SK-N-SH treated with all-trans-retinoic acid at 6 μM for 48 hours (cell line): ENCODE results near the gene WIPF1.

ENCODE experiments used
- ARNTL ChIP-seq: fragments of 450-650 bp; formaldehyde crosslinking; IDR thresholded peaks from 2 replicates; pipeline ENCODE4 v1.5.0; 2020; ENCODE audit warnings: low read depth, mild to moderate bottlenecking, moderate library complexity, borderline replicate concordance
- BACH2 ChIP-seq: fragments of 250-450 bp; sonication (Bioruptor Pico); IDR thresholded peaks from 2 replicates; pipeline ENCODE4 v1.9.0; 2021; ENCODE audit warnings: mild to moderate bottlenecking, borderline replicate concordance
- CSRNP3 ChIP-seq: fragments of 250-450 bp; sonication (Bioruptor Pico); IDR thresholded peaks from 2 replicates; pipeline ENCODE4 v1.5.1; 2021; ENCODE audit warnings: mild to moderate bottlenecking, moderate library complexity
- GLIS3 ChIP-seq: fragments of 250-450 bp; sonication (Bioruptor Pico); IDR thresholded peaks from 2 replicates; pipeline ENCODE4 v1.5.0; 2020; ENCODE audit warnings: mild to moderate bottlenecking, moderate library complexity
- ISL1 ChIP-seq: fragments of 250-450 bp; sonication (Bioruptor Pico); IDR thresholded peaks from 2 replicates; pipeline ENCODE4 v2.1.2; 2022; ENCODE audit warnings: mild to moderate bottlenecking, moderate library complexity
- PATZ1 ChIP-seq: fragments of 250-450 bp; sonication (Bioruptor Pico); IDR thresholded peaks from 2 replicates; pipeline ENCODE4 v1.8.0; 2020; ENCODE audit warnings: mild to moderate bottlenecking, moderate library complexity, borderline replicate concordance
- PPARA ChIP-seq: fragments of 250-450 bp; sonication (Bioruptor Pico); IDR thresholded peaks from 2 replicates; pipeline ENCODE4 v1.5.0; 2020; ENCODE audit warnings: mild to moderate bottlenecking, borderline replicate concordance
- RARB ChIP-seq: fragments of 250-450 bp; sonication (Bioruptor Pico); IDR thresholded peaks from 2 replicates; pipeline ENCODE4 v1.8.0; 2021; ENCODE audit warnings: mild to moderate bottlenecking, moderate library complexity
- SNAI2 ChIP-seq: fragments of 250-450 bp; sonication (Bioruptor Pico); IDR thresholded peaks from 2 replicates; pipeline ENCODE4 v1.5.0; 2020; ENCODE audit warnings: mild to moderate bottlenecking, moderate library complexity
- TOX ChIP-seq: fragments of 250-450 bp; sonication (Bioruptor Pico); IDR thresholded peaks from 2 replicates; pipeline ENCODE4 v1.8.0; 2021; ENCODE audit warnings: mild to moderate bottlenecking, moderate library complexity, borderline replicate concordance
- ZFP3 ChIP-seq: fragments of 250-450 bp; sonication (Bioruptor Pico); IDR thresholded peaks from 2 replicates; pipeline ENCODE4 v1.5.0; 2020; ENCODE audit warnings: mild to moderate bottlenecking, moderate library complexity
- ZFP30 ChIP-seq: fragments of 450-650 bp; formaldehyde crosslinking; IDR thresholded peaks from 2 replicates; pipeline ENCODE4 v1.5.0; 2022; ENCODE audit warnings: mild to moderate bottlenecking, moderate library complexity
- ZNF70 ChIP-seq: fragments of 450-650 bp; formaldehyde crosslinking; IDR thresholded peaks from 2 replicates; pipeline ENCODE4 v1.5.0; 2020; ENCODE audit warnings: mild to moderate bottlenecking, moderate library complexity
- TF ChIP-seq, protein P1 (sequence below): fragments of 250-450 bp; sonication (Bioruptor Pico); IDR thresholded peaks from 2 replicates; pipeline ENCODE4 v1.5.1; 2020; ENCODE audit warnings: low read depth, mild to moderate bottlenecking, moderate library complexity

DNA sequence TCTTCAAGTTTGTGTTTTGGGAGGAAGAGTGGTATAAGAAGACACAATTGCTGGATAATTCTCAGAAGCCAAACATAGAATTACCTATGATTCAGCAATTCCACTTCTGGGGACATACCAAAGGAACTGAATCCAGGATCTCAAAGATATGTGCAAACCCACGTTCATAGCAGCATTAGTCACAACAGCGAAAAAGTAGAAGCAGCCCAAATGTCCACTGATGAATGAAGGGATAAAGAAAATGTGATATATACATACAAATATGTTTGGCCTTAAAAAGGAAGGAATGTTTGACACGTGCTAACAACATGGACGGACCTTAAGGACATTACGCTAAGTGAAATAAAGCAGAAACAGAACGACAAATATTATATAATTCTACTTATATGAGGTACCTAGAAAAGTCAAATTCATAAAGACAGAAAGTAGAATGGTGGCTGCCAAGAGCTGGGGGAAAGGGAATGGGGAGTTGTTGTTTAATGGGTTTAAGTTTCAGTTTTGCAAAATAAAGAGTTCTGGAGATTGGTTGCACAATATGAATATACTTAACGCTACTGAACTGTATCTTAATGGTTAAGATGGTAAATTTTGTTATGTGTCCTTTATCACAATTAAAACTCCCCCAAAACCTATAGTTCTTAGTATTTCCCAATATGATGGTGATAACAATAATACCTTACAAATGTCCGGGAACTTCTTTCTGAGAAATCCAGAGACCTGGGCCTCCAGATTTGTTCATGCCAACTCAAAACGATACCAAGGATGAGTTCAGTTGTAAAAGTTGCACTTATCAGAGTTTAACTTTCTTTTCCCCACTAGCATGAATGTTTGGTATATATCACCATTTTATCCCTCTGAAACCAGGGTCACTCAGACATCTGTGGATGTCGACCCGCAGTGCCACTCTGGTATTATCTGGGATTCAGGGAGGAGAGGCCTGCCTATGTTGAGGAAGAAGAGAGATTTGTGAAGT is 33.7 kb upstream of the WIPF1 start:
- TF ChIP-seq TOX (CRISPR knock-in tag) = no peak
- TF ChIP-seq ARNTL (CRISPR knock-in tag) = no peak
- TF ChIP-seq RARB = no peak
- no peak for TF ChIP-seq PPARA (CRISPR knock-in tag)
- no peak for TF ChIP-seq ISL1 (CRISPR knock-in tag)
- TF ChIP-seq GLIS3 (CRISPR knock-in tag) = no peak
- no peak for TF ChIP-seq SNAI2 (CRISPR knock-in tag)
- TF ChIP-seq CSRNP3 = no peak
- no peak for TF ChIP-seq ZFP30 (CRISPR knock-in tag)
- no peak for TF ChIP-seq BACH2 (CRISPR knock-in tag)
- TF ChIP-seq ZNF70 = no peak
- TF ChIP-seq PATZ1 (CRISPR knock-in tag) = no peak
- TF ChIP-seq, protein P1, sequence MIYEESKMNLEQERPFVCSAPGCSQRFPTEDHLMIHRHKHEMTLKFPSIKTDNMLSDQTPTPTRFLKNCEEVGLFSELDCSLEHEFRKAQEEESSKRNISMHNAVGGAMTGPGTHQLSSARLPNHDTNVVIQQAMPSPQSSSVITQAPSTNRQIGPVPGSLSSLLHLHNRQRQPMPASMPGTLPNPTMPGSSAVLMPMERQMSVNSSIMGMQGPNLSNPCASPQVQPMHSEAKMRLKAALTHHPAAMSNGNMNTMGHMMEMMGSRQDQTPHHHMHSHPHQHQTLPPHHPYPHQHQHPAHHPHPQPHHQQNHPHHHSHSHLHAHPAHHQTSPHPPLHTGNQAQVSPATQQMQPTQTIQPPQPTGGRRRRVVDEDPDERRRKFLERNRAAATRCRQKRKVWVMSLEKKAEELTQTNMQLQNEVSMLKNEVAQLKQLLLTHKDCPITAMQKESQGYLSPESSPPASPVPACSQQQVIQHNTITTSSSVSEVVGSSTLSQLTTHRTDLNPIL = no peak
- no peak for TF ChIP-seq ZFP3
